GM12801 (cell line): Measurements from ENCODE around the gene ITGAV.

Experiments used
- TF ChIP-seq, protein P1 (sequence below): IDR thresholded peaks from one replicate; pipeline ENCODE4 v1.5.1; 2011; ENCODE audit warnings: control low read depth; ENCODE audit not compliant: insufficient read length; ENCODE audit errors: extremely low read depth

Gene ITGAV

DNA sequence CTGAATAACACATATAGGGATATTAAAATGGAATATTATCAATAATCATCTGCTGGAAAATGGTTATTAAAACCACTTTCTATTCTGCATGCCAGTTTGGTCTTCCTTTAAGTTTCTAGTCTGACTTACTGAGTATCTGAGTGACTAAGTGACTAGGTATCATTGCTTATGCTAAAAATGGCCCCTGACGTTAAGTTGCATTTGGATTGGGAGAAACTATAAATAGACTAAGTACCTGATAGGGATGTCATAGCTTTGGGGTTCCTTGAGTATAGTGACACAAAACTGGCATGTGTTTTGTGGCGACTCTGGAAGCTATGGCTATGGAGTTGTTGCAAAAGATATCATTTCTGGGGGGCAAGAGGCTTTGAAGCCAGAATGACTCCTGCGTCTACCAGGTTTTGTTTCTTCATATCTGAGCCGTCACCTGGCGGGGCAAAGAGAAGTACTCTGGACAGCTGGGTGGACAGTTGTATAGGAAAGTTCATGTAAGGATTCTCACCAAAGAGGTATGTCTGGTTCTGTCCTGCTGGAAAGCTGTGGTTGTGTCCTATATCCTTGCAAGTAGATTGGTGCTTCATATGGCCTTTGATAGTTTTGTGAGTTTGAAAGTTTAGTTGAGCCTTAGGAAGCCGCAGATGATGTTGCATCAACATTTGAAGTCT, 17.9 kb downstream of the ITGAV start:
- TF ChIP-seq, protein P1, sequence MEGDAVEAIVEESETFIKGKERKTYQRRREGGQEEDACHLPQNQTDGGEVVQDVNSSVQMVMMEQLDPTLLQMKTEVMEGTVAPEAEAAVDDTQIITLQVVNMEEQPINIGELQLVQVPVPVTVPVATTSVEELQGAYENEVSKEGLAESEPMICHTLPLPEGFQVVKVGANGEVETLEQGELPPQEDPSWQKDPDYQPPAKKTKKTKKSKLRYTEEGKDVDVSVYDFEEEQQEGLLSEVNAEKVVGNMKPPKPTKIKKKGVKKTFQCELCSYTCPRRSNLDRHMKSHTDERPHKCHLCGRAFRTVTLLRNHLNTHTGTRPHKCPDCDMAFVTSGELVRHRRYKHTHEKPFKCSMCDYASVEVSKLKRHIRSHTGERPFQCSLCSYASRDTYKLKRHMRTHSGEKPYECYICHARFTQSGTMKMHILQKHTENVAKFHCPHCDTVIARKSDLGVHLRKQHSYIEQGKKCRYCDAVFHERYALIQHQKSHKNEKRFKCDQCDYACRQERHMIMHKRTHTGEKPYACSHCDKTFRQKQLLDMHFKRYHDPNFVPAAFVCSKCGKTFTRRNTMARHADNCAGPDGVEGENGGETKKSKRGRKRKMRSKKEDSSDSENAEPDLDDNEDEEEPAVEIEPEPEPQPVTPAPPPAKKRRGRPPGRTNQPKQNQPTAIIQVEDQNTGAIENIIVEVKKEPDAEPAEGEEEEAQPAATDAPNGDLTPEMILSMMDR, result no peak

DNA sequence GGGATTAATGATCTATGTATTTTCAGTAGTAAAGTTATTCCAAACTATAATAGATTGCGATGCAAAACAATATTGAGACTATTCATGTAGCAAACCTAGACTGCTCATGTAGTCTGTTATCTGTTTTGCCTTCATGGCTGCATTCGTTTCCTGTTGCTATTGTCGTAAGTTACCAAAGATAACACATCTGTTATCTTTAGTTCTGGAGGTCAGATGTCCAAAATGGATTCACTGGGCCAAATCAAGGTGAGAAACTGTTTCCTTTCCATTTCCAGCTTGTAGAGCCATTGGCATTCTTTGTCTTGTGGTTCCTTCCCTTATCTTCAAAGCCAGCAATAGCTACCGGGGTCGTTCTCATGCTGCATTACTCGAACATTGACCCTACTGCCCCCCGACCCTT, 20.9 kb downstream of the ITGAV start:
- TF ChIP-seq, protein P1, result no peak

DNA sequence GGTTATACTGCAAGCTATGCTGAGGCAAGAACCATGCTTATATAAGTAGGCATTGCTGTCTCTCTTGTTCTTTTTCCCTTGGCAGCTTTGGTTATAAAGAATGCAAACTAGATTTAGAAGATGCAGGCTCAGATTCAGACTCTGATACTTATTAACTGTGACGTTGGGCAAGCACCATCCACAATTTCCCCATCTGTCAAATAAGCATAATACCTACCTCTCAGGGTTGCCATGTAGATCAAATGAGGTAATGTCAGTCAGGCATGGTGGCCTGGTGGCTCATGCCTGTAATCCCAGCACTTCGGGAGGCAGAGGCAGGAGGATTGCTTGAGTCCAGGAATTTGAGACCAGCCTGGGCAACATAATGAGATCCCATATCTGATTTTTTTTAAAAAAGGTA, 21.7 kb downstream of the ITGAV start:
- TF ChIP-seq, protein P1, result no peak

DNA sequence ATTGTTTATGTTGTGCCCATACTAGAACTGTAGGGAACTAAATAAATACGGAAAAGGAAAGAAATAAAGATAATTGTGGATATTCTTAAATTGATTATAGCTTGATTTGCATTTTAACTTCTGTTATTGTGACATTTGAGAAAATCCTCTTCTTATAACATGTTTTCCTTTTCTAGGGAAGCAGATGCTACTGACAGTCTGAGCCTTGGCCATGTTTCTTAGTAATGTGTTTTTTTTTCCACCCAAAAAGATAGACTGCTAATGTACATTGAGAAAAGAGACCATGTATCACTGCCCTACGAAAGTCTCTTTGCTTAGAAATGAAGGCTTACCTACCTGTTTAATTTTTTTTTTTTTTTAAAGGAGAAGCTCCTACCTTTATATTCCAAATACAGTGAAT, 22.2 kb downstream of the ITGAV start:
- TF ChIP-seq, protein P1, result no peak

DNA sequence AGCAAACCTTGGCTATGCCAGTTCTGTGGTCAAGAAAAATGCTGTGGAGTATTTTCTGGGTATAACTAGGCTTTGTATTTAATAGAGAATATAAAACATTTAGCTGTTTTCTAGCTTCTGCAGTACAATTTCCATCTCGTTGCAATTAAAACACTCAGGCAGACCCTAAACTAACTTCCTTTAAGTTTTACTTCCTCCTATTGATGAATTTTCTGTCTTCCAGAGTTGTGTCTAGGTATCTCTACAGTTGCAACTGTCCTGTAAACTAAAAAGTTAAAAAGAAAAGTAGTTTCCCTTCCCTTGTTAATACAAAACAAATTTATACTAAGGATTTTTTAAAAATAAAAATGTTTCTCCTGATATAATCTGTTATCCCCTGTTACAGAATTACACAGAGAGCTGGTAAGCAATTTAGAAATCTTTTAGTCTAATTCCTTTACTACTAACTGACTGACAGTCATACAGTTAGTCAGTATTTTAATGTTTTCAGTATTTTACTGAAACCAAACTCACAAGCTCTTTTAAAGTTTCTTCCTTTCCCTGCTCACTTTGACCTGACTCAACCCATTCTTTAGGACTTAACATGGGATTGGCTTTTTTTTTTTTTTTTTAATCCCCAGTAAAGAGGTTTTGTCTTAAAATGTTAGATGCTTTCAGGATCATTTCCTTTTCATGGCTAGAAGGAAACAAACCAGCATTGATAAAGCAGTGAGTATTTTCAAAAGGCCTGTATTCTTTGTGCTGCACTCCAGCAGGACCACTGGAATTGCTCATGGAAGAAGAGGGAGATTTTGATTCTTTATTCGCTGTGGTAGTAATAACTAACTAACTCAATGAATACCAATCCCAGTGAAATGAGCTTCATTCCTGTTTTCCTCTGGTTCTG, 22.9 kb downstream of the ITGAV start:
- TF ChIP-seq, protein P1, result no peak

DNA sequence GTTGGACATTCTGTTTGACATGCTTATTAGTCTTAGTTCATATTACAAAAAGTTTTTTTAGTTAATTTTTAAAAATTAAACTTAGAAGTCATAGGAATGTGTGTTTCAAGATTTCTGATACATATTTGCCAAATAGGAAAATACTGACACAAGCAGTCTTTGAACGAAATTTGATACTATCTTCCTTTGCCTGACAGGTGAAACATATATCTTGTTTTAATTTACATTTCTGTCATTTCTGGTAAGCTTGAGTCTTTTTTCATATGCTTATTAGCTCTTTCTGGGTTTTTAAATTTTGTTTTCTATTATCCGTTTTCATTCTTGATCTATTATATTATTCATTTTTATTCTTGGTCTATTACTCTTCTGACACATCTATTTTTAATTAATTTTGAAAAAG, 24.5 kb downstream of the ITGAV start:
- TF ChIP-seq, protein P1, result no peak

DNA sequence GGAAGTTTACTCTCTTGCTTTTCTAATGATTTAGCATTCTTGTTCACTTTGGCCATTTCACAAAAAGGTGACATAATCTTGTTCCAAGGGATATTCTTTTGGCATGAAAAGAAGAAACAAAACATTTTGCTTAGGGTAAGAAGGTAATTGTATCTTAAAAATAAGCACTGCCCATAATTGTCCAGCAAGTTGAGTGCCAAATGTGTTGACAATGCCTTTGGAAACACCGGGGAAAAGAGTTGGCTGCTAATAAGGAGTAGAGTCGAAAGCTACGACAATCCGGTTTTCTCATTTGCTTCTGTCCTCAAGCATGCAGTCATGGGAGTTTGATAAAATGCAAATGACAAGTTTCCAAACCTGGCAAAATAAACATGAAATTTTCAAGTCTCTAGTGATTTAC, 27.3 kb downstream of the ITGAV start:
- TF ChIP-seq, protein P1, result no peak
